GM19193 (cell line): Measurements from ENCODE around the gene NPAS3.

Experiments
- POLR2A ChIP-seq: IDR thresholded peaks from 4 replicates; pipeline ENCODE4 v1.6.1; 2011; ENCODE audit not compliant: insufficient read depth, insufficient read length; ENCODE audit errors: extremely low read depth

The NPAS3 gene

DNA sequence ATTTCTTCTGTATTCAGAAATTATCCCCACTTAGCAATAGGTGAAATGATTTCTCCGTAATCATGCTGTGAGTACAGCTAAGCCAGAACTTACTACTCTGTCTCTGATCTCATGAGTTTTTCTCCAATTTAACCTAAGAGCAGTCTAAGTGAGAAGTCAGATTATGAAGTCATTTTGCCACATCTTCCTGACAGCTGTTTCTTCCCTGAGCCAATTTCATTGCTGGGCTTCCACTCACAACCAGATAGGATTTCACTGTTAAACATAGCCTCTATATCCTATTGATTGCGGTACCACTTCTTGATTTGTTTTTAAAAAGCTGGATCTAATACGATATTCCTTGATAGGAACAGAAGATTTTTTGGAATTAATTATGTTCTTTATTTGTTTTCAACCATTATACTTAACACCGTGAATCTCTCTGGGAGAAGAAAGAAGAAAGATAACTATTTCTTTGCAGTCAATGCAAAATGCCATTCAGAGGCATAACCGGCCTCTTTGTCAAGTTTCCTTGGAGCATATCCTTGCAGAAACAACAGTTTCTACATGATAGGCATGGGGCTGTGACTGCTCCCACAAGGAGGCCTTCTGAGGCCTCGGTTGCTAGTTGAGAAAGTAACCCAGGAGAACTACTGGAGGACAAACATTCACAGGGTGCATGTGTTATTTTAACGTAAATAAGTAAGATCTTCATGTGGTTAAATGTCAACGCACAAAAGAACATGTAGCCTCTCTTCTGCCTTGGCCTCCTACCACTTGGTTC lies 212.2 kb downstream of the NPAS3 start:
- TF ChIP-seq POLR2A: no peak

DNA sequence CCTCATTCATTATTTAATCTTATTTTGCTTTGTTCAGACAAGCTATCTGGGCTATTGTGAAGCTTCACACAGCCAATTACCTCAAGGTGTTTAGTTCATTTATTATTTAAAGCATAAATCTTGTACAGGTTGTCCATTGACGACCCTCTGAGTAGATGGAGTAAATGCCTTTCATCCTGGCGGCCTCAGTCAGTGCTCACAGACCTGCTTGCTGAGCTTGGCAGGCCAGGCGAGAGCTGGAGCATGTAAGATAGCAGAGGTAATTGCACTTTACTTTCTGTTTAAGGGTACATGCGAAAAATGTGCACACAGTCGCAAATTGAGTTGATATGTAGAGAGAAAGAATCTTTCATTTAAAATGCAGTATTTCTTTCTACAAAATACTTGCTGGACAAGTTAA lies 224.4 kb downstream of the NPAS3 start:
- TF ChIP-seq POLR2A: no peak

DNA sequence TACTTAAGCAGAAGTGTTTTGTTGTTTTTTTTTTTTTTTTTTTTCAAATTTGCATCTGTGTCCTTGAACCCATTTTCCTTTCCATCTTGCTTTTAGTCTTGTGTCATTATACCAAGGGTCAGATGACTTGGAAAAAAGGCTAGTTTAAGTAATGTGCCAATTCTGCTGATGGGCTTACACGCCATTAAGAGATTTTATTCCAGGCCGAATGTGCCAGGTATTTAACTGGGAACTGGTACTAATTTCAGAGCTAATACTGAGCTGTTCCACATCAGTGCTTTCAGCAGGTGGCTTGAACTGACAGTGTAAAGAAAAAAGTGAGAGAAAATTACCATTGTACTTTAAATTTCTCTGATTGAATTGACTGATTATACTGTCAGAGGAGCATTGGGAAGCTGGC lies 224.9 kb downstream of the NPAS3 start:
- TF ChIP-seq POLR2A: no peak

DNA sequence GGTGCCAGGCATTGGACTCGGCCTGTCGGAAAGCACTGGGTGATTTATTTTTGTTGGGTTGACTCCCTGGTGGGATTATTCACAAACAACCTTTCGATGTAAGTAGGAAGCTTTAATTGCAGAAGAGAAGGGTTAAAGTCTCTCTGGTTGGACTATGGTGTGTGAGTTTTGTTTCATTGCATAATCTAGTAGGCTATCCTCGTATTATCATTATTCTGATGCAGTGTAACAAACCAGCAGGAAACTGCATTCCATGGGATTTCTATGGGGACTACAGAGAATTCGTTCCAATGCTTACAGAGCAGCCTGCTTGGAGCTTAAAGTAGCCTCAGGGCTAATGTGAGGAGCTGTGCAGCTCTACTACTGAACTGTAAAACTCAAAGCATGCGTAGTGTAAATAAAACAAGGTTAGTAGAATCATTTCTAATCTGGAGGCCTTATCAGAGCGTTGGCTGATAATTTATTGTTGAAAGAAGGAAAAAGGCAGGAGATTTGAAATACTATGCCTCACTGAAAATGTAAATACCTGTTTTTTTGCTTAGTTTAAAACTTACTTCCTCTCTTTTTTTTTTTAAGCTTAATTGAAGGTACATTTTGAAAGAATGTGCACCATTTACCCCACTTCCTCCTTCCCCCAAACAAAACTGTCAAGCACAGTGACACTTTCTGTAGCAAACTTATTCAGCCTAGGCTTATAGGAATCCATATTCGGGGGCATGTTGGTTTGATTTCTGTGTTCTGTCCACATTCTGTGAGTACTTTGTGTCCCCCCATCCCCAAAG lies 226.7 kb downstream of the NPAS3 start:
- TF ChIP-seq POLR2A: no peak

DNA sequence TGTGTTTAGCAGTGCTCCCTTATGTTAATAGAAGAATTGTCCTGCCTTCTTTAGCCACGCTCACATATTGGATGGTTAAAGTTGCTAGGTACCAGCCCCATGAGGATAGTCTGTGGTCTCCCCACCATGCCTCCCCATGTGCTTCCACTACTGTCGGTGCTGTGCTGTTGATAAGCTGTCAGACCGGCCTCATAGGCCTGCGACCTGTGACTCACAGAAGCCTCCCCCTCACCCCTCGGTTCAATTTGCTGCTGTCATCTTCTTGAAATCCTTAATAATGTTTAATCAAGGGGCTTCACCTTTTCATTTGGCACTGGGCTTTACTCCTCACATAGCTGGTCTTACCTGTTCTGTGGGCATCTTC lies 227.2 kb downstream of the NPAS3 start:
- TF ChIP-seq POLR2A: no peak

DNA sequence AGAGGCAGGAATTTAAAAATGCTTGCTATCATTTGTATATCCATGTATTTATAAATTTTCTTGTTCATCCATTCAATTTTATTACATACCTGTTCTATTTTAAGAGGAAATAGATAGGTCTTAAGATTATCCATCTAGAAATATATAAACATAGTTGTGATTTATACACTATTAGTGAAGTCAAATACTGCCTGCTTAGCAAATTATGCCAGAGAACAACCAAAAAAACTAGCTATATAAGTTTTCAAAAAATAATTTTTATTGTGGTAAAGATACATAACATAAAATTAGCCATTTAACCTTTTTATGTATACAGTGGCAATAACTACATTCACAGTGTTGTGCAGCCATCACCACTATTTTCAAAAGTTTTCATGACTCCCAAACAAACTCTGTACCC lies 237.3 kb downstream of the NPAS3 start:
- TF ChIP-seq POLR2A: no peak

DNA sequence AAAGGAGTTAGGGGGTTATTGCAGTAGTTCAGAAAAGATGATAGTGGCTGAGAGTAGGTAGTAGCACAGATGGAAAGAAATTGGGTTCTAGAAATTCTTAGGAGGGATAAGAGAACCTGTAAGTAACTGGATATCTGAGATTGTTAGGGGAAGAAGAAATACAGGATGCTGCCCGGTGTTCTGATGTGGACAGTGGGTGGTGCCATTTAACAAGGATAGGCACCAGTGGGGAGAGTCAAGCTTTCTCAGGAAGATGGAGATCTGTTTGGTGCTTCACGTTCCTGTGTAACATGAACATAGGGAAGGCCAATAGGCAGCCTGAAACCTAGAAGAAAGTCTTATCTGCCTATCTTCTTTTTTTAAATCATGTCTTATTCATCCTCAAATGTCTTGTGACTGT lies 245.9 kb downstream of the NPAS3 start:
- TF ChIP-seq POLR2A: no peak

DNA sequence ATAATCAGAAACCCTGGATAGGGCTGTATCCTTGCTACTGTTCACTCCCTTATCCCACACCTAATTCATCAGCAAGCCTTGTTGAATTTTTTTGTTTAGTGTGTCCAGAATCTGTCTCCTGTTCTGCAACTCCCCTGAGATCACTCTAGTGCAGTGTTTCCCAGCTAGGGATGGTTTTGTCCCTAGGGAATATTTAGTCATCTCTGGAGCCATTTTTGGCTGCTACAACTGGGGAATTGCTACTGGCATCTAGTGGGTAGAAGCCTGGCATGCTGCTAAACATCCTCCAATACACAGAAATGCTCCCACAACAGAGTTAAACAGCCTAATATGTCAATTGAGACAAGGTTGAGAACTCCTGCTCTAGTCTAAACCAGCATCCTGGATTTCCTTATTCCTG lies 248.0 kb downstream of the NPAS3 start:
- no peak for TF ChIP-seq POLR2A

DNA sequence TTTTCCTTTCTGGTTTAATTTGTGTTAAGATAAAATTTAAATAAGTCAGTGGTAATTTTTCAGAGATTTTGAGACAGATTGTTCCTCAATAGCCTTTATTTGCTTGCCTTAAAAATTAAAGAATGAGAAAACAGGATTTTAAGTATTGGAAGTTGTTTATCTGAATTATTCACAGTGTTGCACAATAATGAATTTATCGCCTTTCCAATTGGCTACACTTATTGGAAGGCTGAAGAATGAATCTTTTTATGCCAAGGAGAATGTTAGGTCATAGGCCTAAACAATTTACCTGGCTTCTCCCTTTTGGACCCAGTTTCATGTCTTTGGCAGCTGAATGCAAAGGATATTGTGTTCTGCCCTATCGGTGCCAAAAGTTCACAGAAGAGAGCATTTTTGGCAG lies 250.2 kb downstream of the NPAS3 start:
- TF ChIP-seq POLR2A: no peak

DNA sequence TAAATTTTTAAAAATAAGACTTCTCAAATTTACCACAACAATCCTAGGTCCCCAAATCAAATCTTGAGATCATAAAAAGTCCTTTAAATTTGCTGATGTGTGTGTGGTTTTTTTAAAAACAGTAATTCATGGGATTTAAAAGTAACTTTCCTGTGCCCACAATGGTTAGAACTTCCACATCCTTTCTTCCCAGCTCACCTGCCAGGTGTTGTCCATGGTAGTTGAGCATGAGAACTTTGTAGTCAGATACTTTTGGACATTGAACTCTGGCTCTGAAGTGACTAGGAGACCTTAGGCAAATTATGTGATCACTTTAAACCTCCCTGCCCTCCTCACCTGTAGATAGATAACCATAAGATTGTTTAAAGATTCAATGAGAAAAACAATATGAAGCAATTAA lies 253.2 kb downstream of the NPAS3 start:
- TF ChIP-seq POLR2A: no peak

DNA sequence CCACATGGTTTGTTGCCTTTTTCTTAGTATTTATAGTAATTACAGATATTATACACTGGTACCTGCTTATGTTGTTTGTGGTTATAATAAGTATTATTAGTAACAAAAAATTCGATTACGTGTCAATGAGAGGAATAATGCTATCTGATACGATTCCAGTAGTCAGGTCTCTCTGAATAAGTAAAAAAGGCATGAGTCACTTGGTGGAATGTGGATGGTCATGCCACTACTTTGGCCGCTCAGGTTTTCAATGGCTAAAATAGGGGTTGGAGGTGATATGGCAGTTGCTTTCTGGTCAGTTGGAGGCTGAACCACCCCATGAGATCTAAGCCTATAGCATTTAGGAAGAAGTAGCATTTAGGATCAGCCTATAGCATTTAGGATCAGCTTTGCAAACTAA lies 255.9 kb downstream of the NPAS3 start:
- no peak for TF ChIP-seq POLR2A

DNA sequence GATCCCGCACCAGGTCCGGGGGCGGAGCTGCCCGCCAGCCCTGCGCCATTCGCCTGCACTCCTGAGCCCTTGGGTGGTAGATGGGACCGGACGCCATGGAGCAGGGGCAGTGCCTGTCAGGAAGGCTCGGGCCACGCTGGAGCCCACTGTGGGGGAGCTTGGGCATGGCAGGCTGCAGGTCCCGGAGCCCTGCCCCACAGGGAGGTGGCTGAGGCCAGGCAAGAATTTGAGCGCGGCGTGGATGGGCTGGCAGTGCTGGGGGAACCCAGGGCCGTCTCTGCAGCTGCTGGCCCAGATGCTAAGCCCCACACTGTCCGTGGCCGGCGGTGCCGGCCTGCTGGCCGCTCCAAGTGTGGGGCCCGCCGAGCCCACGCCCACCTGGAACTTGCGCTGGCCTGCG lies 260.0 kb downstream of the NPAS3 start:
- TF ChIP-seq POLR2A: no peak

DNA sequence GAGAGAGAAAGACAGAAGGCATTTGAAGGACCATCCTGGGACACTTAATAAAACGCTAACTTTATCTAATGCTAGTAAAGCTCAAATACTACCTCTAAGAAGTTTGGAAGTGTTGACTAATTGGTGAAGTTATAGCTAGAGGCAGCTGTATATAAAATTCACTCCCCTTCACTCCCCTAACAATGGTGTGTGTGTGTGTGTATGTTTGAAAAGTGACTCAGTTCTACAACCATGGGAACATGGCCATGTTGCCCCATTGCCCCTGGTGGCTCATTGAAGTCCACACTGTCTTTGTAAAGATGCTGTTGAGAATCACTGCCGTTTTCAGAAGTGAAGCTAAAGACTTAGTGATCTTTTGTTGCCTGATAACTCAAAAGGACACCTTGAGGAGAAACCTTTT lies 262.4 kb downstream of the NPAS3 start:
- no peak for TF ChIP-seq POLR2A

DNA sequence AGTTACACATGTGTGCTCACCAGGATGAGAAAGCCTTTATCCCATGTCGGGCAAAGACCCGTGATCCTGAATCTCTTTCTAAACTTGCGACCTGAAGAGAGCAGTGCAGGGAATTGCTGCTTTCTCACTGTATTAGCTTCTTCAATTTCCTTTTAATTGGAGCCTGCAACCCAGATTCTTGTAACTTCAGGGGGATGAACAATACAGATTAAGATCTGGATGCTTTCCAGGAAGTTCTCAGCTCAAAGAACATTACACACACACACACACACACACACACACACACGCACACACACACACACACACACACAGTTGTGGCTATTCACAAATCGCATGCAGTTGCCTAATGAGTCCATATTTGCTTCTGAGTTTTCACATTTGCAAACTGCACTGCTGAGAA lies 268.3 kb downstream of the NPAS3 start:
- no peak for TF ChIP-seq POLR2A

DNA sequence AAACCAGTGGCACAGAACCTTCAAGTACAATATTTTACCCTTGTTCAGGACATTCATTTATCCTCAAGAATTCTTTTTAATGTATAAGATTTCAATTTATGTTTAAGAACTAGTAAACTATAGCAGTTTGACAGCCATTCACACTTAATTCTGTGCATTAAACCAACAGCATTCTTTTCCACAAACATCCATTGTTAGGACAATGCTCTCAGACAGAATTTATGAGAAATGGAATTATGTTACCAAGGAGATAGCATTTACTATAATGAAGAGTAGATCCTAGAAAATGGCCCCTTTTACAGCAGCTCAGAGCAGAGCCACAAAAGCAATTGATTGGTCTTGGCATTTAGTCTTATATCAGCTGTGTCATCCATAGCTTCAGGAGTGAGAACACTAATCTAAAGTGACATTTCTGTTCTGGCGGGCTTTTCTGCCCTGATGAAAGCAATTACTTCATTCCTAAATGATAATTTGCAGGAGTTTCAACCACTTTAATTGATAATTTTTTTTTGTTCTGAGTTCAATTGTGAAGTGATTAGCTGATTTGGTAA lies 268.9 kb downstream of the NPAS3 start:
- no peak for TF ChIP-seq POLR2A

DNA sequence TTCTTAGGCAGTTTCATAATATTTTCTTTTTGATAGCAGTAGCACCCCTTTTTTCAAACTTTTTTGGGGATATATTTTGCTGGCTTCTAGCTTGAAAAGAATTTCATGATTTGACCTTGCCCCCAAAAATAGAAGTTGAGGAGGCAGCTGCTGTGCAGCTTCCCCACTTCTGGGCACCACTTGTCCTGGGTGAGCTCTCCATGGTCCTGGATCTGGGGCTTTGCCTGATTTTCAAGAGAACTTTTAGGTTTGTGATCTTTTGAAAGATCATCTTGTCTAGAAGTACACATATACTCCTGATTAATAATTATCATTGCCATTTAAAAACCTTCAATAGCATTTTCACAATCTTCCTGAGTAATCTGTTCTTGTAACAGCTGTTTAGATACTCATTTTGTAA lies 271.6 kb downstream of the NPAS3 start:
- TF ChIP-seq POLR2A: no peak

DNA sequence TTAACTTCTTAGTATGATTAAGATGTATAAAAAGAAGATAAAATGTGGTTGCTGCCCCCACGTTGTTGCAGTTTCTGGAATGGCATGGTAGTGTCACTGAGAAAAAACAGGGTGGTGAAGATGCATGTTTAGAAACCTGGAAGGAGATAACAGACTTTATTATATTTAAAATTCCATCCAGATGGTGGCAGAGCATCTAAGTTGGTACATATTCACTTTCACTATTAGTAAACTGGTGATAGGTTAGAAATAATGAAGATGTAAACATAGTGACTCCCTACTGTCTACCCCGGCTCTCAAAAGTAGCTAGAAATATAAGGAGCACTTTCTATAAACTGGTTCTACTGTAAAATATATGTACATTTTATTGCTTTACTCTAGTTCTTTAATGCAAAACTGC lies 279.3 kb downstream of the NPAS3 start:
- no peak for TF ChIP-seq POLR2A

DNA sequence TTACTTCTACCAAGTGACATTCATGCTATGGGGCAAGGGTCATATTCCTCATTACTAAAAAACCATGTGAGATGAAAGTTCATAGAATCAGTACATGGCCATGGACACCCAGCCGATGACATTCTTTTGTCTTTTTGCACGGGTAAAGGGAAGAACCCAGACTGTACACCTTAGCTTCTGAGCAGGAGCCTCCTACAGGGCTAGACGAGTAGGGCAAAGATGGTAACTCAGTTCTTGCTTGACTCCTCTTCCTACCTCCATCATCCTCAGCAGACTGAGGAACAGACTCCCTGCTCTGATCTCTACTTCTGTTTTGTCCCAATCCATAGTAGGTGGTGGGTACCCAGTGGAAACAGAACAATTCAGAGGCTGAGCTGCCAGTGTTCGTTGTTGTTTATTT lies 281.3 kb downstream of the NPAS3 start:
- TF ChIP-seq POLR2A: no peak
